Hepatocyte (in vitro differentiated cells): Measurements from ENCODE around the gene IL11RA.

Experiments used
- EZH2 ChIP-seq: fragments of 200-600 bp; sonication (generic); IDR thresholded peaks from 2 replicates; pipeline ENCODE4 v1.6.1; 2016; ENCODE audit warnings: antibody characterized with exemption, mild to moderate bottlenecking, borderline replicate concordance
- EZH2phosphoT487 ChIP-seq: fragments of 200-600 bp; sonication (generic); IDR thresholded peaks from one replicate; pipeline ENCODE4 v1.6.1; 2018; ENCODE audit warnings: antibody characterized with exemption, mild to moderate bottlenecking, low read depth, moderate library complexity; ENCODE audit not compliant: unreplicated experiment, severe bottlenecking
- TF ChIP-seq, protein P1 (sequence below): fragments of 200-600 bp; sonication (generic); IDR thresholded peaks from 2 replicates; pipeline ENCODE4 v1.5.1; 2016; ENCODE audit warnings: antibody characterized with exemption, mild to moderate bottlenecking; ENCODE audit not compliant: poor library complexity

DNA sequence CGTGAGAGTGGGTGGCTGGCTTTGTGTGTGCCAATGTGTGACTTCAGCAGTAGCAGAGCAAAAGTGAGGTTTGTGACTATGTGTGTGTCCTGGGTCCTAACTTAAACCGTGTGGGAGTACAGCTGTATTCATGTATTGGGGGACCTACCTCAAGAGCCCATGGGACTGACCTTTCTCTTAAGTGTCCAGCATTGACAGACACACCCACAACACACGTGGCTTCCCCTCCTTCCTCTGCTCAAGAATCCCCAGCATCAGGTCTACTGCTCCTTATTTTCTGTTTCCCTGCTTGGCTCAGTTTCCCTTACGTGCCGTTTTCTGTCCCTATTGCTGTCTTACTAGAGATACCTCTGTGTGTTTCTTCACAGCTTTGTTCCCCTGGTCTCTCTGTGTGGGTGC lies 616 bp downstream of the IL11RA start:
- TF ChIP-seq, protein P1, sequence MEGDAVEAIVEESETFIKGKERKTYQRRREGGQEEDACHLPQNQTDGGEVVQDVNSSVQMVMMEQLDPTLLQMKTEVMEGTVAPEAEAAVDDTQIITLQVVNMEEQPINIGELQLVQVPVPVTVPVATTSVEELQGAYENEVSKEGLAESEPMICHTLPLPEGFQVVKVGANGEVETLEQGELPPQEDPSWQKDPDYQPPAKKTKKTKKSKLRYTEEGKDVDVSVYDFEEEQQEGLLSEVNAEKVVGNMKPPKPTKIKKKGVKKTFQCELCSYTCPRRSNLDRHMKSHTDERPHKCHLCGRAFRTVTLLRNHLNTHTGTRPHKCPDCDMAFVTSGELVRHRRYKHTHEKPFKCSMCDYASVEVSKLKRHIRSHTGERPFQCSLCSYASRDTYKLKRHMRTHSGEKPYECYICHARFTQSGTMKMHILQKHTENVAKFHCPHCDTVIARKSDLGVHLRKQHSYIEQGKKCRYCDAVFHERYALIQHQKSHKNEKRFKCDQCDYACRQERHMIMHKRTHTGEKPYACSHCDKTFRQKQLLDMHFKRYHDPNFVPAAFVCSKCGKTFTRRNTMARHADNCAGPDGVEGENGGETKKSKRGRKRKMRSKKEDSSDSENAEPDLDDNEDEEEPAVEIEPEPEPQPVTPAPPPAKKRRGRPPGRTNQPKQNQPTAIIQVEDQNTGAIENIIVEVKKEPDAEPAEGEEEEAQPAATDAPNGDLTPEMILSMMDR = no peak
- TF ChIP-seq EZH2 (no peak), EZH2phosphoT487 (no peak)
